ENCODE measurements around the gene CEP57L1.
A peak's percentile ranks its signal among the peaks of the same experiment; 100 is the strongest.

CEP57L1 gene

GRCh38 chr6:109093732-109094415, 1.4 kb upstream of the CEP57L1 start:
- no peak for TF ChIP-seq CTCF (conservative IDR thresholded peaks at IDR 0.05; ENCODE audit: low read depth, low read length)
- peak overlapping the region; percentile 89 for H3K4me3 ChIP-seq (ENCODE audit: low read depth, low read length)
- peak; percentile 30 for DNase-seq (ENCODE audit: low read depth)

GRCh38 chr6:109094416-109095035, 781 bp upstream of the CEP57L1 start, which contains the start of gene SESN1:
TSS of gene SESN1 (minus strand) at chr6:109094846. CDS start at chr6:109094073, 773 bp downstream.
- peak within 1 kb of the TSS; percentile 89 for H3K4me3 ChIP-seq (ENCODE audit: low read depth, low read length)
- DNase-seq (ENCODE audit: low read depth): peak; percentile 99
- no peak for TF ChIP-seq CTCF (conservative IDR thresholded peaks at IDR 0.05; ENCODE audit: low read depth, low read length)

- H3K4me3 ChIP-seq (ENCODE audit: low read depth, low read length): peak overlapping the region; percentile 89
- DNase-seq (ENCODE audit: low read depth): no peak
- no peak for TF ChIP-seq CTCF (conservative IDR thresholded peaks at IDR 0.05; ENCODE audit: low read depth, low read length)
These were observed 453 bp downstream of the CEP57L1 start for GRCh38 chr6:109095835-109096084.

GRCh38 chr6:109096208-109096607, 901 bp downstream of the CEP57L1 start:
- peak overlapping the region; percentile 89 for H3K4me3 ChIP-seq (ENCODE audit: low read depth, low read length)
- no peak for DNase-seq (ENCODE audit: low read depth)
- no peak for TF ChIP-seq CTCF (conservative IDR thresholded peaks at IDR 0.05; ENCODE audit: low read depth, low read length)

GRCh38 chr6:109097661-109098060, 2.4 kb downstream of the CEP57L1 start:
- no peak for TF ChIP-seq CTCF (conservative IDR thresholded peaks at IDR 0.05; ENCODE audit: low read depth, low read length)

GRCh38 chr6:109102762-109103161, 7.5 kb downstream of the CEP57L1 start:
- H3K4me3 ChIP-seq (ENCODE audit: low read depth, low read length): no peak overlapping the region
- DNase-seq (ENCODE audit: low read depth): no peak
- no peak for TF ChIP-seq CTCF (conservative IDR thresholded peaks at IDR 0.05; ENCODE audit: low read depth, low read length)

More at GRCh38 chr6:109097661-109098060, 2.4 kb downstream of the CEP57L1 start:
- DNase-seq (ENCODE audit: low read depth): no peak
- no peak overlapping the region for H3K4me3 ChIP-seq (ENCODE audit: low read depth, low read length)

GRCh38 chr6:109103942-109104341, 8.6 kb downstream of the CEP57L1 start:
- TF ChIP-seq CTCF (conservative IDR thresholded peaks at IDR 0.05; ENCODE audit: low read depth, low read length): no peak
- no peak for DNase-seq (ENCODE audit: low read depth)

More at GRCh38 chr6:109103942-109104341, 8.6 kb downstream of the CEP57L1 start:
- no peak overlapping the region for H3K4me3 ChIP-seq (ENCODE audit: low read depth, low read length)

Measured in choroid plexus epithelial cell (primary cell).